GM04504 (cell line): ENCODE measurements around the gene DGKI.
A peak's percentile ranks its signal among the peaks of the same experiment; 100 is the strongest.

Experiments used
- DNase-seq: peaks from one replicate; pipeline ENCODE4 v3.0.0-alpha.2; 2012; ENCODE audit warnings: low read depth

Gene DGKI

DNA sequence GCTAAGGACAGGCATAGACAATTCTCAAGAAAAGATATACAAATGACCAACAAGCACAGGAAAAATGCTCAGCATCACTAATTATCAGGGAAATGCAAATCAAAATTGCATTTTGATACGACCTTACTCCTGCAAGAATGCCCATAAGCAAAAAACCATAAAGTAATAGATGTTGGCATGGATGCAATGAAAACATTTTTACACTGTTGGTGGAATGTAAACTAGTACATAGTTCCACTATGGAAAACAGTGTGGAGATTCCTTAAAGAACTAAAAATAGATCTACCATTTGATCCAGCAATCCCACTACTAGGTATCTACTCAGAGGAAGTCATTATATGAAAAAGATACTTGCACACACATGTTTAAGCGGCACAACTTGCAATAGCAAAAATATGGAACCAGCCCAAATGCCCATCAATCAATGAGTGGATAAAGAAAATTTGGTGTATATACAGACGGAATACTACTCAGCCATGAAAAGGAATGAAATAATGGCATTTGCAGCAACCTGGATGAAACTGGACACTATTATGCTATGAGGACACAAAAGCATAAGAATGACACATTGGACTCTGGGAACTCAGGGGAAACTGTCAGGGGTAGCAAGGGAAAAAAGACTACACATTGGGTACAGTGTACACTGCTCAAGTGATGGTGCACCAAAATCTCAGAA is 59.3 kb downstream of the DGKI start:
- DNase-seq = no peak

DNA sequence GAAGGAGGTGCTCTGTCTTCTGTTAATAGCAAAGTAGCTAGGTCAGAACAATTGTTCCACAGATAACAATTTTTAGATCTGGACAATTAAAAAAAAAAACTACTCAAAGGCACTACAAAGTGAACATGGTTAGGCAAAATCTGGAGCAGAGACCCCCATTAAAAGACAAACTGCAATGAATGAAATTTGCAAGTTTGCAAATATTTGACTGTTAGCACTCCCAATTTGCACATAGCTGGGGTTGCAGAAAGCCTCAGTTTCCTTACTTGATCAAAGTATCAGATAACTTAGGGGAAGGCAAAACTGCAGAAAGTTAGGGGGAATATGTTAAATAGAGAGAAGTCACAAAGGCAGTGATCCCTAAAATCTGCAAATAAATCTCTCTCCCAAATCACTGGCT is 68.3 kb downstream of the DGKI start:
- DNase-seq = no peak

DNA sequence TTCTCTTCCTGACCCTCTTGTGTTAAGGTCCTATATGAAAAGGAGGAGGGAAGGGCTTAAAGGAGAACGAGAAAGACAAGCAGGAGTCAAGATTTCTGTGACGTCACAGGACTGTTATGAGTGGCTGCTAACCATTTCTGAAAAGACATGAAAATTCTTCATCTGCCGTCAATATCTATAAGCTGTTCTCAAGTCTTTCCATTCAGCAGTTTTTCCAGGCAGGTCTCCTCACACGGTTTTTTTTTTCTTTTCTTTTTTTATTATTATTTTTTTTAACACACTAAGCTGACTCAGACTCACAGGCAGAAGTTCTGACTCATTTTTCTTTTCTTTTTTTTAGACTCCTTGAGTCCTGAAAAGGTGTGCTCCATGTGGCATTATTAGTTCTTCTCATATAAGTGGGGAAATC is 72.0 kb downstream of the DGKI start:
- no peak for DNase-seq

DNA sequence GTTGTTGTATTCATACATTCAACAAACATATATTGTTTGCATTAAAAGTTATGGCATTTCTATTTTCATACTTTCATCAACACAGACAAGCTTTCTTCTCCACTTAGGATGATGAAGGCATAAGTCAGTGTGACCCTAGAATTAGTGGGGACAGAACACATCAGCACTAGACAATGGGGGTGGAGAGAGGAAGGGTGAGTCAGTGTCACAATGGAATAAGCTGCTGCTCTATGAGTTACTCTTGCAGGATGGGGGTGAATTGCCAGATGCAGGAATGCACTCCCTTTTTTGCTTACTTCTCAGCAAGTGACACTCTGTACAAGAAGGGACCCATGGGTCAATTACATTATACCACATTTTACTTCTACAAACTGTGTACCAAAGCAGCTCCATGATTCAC is 74.0 kb downstream of the DGKI start:
- peak; percentile 61 for DNase-seq

DNA sequence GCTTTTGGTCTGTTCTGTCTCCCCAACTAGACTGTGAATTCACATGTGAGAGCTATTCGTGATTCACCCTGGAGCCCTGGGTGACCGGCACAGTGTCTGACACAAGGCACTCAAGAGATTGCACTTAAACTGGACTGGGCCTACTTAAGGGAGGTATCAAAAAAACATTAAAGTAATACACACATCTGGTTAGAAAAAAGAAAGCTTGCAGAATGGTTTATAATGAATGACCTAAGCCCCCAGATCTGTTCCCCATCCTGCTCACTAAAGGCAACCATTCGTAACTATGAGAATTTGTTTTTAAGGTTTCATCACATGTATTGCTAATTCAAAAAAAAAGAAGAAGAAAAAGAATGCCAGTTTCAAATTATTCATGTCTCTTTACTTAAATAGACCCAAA is 74.5 kb downstream of the DGKI start:
- DNase-seq = no peak

DNA sequence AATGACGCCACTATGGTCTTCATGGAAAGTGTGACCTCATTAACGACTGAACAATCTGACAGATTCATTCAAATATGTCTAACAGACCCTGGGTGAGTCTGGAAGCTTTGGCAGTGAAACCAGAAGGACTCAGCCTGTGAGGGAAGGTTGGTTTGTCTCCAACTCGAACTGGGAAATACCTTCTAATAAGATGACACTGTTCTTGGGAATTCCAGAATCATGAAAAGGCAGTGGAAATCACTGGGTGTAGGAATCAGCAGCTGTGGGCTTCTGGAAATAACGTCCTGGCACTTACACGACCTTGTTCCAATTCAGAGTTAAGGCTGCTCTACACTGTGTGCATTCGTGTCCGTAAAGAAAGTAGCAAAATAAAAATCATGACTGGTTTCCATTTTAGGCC is 75.1 kb downstream of the DGKI start:
- DNase-seq = peak; percentile 76

DNA sequence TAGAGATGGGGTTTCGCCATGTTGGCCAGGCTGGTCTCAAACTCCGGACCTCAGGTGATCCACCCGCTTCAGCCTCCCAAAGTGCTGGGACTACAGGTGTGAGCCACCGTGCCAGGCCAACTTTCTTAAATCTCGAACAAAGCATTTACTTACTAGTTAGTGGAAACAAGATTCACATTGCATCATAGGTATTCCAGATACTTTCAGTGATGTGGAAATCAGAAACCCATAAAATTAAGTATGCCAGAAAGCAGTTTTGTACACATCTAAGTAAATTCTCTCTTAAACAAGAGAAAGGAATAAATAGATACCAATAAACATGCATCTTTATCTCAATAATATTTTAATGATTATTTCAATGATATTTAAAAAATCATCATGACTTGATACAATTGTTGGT is 75.5 kb downstream of the DGKI start:
- no peak for DNase-seq

DNA sequence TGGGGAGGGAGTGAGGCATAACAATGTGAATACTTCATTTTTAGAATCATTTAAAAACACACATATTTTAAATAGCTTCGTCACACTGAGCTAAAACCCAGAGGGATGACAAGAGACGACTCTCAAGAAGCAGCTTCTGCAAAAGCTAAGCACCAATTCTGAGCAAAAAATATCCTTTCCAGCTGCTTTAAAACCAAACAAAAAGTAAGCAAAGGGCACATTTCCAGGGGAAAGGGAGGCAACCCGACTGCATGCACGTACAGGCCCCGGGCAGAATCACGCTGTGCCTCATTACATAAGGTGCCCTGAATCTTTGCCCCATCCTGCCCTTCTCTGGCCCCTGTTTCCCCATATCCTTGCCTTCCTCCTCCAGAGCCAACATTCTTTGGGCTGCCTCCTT is 78.4 kb downstream of the DGKI start:
- no peak for DNase-seq

DNA sequence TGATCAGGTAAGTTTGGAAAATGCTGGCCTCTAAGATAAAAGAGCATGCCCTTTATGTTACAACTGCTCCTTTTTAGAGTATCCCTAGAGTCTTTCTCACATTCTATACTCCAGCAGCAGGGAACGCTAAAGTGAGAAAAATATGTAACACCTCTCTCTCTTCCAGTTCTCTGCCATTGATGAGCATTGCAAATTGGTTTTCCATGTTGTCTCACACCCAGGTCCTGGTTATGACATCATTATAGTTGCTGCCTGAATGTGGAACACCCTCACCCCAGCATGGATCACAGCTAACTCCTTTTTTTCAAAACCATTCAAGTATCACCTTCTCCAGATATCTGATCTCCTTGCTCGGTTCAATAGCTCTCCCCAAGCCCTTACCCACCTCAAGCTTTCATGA is 84.4 kb downstream of the DGKI start:
- no peak for DNase-seq

DNA sequence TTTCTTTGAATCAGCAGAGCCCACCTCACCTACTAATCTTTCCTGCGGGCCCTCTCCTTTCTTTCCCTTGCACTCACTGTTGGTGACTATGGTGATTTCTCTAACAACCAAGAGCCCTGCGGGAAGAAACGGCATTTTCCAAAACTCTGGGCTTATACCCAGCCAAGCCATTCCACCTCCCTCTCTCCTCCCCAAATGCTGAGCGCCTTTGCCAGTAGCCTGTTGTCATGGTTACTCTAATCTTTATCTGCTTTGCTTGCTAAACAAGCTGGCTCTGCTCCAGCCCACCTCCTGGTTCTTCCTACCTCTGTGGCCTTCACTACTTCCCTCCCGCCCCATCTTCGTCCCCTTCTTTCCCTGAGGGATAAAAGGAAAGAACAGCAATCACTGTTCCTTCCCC is 86.7 kb downstream of the DGKI start:
- no peak for DNase-seq

DNA sequence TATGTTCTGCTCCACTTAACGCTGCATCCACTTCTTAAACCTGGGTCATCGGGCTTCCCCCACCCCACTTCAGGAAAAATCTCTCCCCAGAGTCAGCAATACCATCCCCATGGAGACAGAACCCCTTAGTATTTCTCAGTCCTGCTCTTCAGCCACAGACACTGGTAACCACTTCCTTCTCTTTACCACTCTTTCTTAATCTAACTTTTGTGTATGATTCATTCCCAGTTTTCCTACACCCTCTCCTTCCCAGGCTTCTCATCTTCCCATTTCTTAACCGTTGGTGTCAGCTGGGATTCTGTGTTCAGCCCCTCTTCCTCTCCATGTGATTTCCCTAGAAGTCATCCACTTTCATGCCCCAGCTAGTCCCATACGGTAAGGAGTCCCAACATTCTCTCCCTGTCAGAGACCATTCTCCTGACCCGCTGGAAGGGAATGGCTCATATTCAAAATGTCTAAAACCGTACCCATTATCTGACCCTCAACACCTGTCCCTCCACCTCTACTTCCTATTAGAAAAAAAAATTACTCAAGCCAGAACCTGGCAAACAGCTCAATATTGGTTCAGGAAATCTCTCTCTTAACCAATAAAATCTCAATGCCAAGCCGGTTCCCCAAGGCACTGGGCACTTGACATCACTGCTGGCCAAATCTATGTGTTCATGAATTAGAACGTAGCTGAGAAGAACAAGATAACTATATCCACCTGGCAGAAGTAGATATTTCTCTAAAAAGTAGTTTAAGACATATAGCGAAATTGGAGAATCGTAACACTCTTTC is 89.4 kb downstream of the DGKI start:
- no peak for DNase-seq

DNA sequence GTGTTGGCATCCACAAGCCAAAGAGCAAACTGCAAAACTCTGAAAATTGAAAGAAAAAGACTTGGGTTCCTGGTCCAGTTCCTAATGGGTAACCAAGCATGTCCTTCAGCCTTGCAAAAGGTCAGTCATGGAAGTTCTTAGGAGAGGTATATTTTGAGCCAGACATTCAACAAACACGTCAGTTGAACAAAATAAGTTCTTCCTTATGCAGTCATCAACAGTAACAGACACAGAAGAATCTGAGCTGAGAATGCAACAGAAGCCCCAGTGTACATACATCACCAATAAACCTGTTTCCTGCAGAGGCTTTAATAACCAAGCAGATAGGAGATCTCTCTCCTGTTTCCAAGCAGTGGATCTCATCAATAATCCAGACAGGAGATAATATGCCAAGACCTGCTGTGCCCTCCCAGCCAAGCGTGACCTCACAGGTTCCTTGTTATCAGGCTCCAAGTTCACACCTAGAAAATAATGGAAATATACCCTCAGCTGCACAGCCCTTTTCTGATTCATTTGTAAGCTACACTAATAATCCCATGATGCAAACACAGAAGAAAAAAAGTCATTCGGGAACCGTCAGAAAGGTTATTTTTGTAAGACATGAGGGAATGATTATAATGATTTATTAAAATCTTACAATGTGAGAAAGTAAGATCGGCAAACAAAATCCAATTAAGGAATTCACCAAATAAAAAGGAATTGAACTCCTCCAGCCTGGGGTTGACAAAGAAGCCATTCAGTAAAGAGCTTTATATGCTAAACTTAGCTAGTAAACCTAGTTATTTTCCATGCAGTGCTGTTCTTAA is 90.7 kb downstream of the DGKI start:
- DNase-seq = no peak

DNA sequence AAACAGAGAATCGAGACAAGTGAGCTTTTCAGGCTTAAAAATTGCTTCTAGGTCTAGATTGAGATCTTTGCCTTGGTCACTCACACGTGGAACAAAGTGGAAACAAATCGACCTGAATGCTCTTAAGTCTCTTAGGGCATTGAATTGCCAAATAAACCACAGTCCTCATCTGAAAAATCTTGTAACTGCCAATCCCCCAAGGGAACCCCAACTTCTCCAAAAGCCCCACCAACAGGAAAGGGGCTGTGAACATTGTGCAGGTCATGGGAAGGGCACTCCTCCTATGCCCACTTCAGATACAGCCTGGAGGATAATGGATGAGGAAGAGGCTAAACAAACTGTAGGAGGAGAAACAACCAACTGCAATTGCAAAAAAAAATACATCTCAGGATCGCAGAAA is 91.3 kb downstream of the DGKI start:
- no peak for DNase-seq

DNA sequence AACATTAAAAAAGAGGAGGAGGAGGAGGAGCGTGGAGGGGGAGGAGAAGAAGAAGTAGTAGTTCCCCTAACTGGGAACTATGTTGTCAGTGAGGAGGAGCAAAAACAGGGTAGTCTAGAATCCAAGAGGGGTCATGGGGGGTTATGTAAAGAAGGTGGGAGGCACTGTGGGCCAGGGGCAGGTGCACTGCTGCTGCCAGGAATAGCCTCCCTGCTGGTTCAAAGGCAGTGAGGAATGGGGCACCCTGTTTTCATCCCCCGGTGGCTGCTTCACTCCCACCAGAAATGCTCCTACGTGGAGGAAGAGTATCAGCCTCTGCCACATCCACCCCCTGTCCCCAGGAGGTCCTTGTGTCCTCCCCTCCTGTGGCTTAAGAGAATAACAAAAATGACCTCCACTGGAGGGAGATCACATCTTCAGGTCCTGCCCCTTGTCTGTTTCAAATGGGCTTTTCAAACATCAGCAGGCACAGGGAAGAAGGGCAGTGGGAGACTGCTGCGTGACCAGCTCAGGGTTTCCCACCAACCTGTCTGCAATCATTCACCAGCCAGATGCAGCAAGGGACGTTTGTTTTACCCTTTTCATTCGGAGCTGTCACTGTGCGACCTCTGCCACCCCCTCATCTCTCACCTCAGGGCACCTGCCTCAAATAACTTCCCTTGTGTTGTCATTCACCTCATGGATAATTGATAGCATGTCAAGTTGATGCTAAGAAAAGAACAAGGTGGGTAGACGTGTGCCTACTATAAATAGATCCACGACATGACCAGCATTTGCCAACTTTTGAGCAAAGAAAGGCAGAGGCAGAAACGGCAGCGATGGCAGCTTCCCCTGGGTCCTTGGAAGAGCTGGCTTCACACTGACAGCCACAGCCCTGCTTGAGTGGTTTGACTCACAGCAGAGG is 92.6 kb downstream of the DGKI start:
- no peak for DNase-seq

DNA sequence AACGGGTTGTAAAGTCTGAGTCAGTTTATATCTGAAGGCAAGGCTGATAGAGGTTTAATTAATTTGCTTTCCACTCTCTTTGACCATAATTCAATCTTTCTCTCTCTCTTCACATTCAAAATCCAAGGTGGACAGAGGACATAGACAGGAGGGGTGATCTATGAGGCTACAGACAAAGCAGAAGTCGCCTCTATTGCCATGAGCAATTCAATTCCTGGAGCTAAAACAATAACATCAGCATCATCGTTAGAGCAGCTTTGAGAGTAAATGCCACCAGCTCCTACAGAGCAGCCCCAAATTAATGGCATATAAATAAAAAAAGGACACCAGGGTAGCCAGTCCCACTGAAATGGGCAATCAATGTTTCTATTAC is 93.2 kb downstream of the DGKI start:
- DNase-seq = no peak

DNA sequence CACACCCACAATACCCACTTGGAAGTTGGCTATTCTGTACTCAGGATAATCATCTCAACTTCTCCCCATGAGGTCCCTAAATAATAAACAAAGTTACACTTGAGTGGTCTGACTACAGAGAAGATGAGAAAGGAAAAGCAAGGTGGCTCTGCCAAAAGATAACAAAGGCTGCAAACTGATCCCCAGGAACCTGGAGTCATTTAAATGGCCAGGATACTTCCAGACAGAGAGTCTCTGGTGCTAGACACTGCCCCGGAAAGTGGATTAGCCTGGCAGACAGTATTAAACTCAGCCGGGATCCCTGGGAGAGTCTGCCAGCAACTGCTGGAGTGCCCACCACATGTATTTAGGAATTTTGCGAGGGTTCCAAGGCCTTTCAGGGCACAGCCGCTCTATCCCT is 93.7 kb downstream of the DGKI start:
- DNase-seq = no peak

DNA sequence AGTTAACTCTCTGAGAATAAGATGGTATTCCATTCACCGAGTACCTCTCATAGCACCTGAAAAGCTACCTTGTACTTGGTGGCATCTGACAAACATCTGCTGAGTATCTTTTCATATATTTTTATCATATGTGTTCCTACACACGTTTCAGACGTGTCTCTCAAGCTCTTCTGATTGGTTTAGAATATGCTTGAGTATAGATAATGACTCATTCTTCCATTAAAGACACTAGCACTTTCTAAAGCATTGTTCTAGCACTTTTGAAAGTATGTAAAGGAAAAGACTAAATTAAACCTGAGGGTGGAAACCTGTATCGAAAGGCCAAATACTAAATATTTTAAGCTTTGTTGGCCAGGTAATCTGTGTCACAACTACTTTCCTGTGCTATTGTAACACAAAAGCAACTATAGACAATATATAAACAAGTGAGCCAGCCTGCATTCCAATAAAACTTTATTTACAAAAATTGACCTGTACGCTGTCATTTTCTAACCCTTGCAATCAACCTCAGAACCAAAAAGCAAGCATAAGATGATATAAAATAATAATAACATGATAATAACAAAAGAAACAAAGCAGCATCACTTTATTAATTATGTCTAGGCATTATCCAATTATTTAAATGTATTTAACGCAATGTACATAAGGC is 95.3 kb downstream of the DGKI start:
- no peak for DNase-seq

DNA sequence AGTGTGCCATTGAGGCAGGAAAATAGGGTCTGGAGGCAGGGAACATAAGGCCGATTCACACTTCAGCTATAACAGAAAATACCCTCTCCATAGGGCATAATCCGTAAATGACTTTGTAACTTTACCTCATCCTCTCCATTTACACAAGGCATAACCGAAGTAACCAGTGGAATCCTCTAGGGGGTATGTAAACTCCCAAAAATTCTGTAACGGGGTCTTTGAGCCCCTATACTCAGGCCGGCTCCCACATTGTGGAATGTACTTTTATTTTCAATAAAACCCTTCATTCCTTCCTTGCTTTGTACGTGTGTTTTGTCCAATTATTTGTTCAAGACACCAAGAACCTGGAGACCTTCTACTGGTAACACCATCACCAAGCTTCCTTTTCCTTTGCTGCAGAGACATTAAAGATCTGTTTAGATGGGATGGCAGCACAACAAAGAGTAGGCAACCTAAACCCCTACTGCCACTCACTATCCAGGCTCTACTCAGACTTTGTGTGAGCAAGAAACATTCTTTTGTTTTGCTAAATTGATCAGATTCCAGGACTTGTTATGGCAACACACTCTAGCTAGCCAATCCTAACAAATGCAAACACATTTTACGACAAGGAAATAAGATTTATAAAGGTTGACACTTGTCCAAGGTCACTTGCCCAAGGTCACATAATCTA is 99.3 kb downstream of the DGKI start:
- DNase-seq = no peak

DNA sequence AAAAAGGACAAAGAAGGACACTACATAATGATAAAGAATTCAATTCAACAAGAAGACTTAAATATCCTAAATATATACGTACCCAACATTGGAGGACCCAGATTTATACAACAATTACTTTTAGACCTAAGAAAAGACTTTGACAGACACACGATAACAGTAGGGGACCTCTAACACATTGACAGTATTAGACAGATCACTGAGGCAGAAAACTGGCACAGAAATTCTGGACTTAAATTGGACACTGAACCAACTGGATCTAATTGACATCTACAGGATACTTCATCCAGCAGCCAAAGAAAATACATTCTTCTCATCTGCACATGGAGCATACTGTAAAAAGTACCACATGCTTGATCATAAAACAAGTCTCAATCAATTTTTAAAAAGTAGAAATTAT is 103.8 kb downstream of the DGKI start:
- DNase-seq = no peak

DNA sequence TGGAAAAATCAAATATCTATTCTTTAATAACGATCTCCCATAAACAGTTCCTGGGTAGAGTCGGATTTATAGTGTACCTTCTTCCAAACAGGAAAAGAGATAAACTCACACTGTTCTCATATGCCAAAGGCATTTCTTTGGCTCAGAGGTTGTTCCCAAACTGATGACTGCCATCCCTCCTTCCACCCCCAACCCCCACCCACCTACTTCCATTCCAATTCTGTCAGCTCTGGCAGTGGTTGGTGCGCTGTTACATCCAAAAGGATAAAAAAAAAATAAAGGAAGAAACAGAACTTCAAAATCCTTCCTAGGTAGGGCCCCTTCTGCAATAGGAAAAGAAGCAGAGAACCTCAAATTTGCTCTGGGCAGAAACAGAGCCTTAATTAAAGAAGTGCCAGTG is 104.7 kb downstream of the DGKI start:
- no peak for DNase-seq

DNA sequence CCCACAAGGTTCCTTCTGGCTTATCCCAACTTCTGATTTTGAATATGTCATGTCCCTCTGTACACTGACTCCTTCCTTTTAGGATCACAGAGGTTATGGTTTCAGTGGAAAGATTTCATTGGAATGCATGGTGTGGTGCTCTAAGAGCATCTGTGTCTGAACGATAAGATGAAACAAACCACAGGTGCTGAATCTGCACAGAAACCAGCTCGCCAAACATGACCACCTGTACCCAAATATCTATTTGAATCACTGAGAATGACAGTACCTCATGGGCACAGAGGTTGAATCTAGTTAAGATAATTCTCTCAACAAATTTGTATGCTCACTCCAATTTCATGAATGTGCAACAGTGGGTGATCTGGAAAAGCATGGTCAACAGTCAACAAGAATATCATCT is 105.3 kb downstream of the DGKI start:
- no peak for DNase-seq
